ENCODE data around the gene MOSMO.
"Not testable (repeated sequence)": the region's sequence is repeated elsewhere in the genome, so short reads cannot be mapped to it uniquely, and the experiment has no call there.

MOSMO gene

GRCh38 chr16:22093331-22093730, 85.4 kb downstream of the MOSMO start:
- no peak for DNase-seq (ENCODE audit: low spot score)

- no peak for DNase-seq (ENCODE audit: low spot score)
Measured at GRCh38 chr16:22093996-22094395, 86.1 kb downstream of the MOSMO start.

GRCh38 chr16:22098405-22099255, 90.7 kb downstream of the MOSMO start:
- DNase-seq (ENCODE audit: low spot score), result no peak

GRCh38 chr16:22099256-22099975, 91.5 kb downstream of the MOSMO start:
- no peak for DNase-seq (ENCODE audit: low spot score)

GRCh38 chr16:22103441-22103840, 95.5 kb downstream of the MOSMO start:
- no peak for DNase-seq (ENCODE audit: low spot score)

GRCh38 chr16:22109258-22109898, 101.5 kb downstream of the MOSMO start:
- no peak for DNase-seq (ENCODE audit: low spot score)

- not testable (repeated sequence) for DNase-seq (ENCODE audit: low spot score)
Measured at GRCh38 chr16:22111629-22112028, 103.7 kb downstream of the MOSMO start.

- no peak for DNase-seq (ENCODE audit: low spot score)
Measured at GRCh38 chr16:22116095-22116700, 108.3 kb downstream of the MOSMO start.

GRCh38 chr16:22117609-22118008, 109.7 kb downstream of the MOSMO start:
- DNase-seq (ENCODE audit: low spot score), result no peak

- no peak for DNase-seq (ENCODE audit: low spot score)
Measured at GRCh38 chr16:22120440-22120839, 112.5 kb downstream of the MOSMO start.

- no peak for DNase-seq (ENCODE audit: low spot score)
Measured at GRCh38 chr16:22122239-22122638, 114.3 kb downstream of the MOSMO start.

GRCh38 chr16:22123146-22123545, 115.2 kb downstream of the MOSMO start:
- no peak for DNase-seq (ENCODE audit: low spot score)

GRCh38 chr16:22123759-22124490, 116.0 kb downstream of the MOSMO start:
- no peak for DNase-seq (ENCODE audit: low spot score)

- no peak for DNase-seq (ENCODE audit: low spot score)
Measured at GRCh38 chr16:22124583-22125284, 116.8 kb downstream of the MOSMO start.

GRCh38 chr16:22126037-22126558, 118.2 kb downstream of the MOSMO start:
- no peak for DNase-seq (ENCODE audit: low spot score)

GRCh38 chr16:22128537-22128936, 120.6 kb downstream of the MOSMO start:
- DNase-seq (ENCODE audit: low spot score), result not testable (repeated sequence)

- DNase-seq (ENCODE audit: low spot score), result no peak
Measured at GRCh38 chr16:22130528-22130927, 122.6 kb downstream of the MOSMO start.

- no peak for DNase-seq (ENCODE audit: low spot score)
Measured at GRCh38 chr16:22132801-22133200, 124.9 kb downstream of the MOSMO start.
